ENCODE measurements around the gene TMEM119. TPM values are rescaled to one million over a fixed set of nuclear protein-coding genes. Genes with fewer than 3 reads are reported as not detected.
A peak's percentile ranks its signal among the peaks of the same experiment; 100 is the strongest.

The TMEM119 gene
- total and polyA plus RNA-seq, 2 of the 4 experiments (the other 2 are of a cell fraction) = 8.1 to 9.2 TPM

GRCh38 chr12:108568338-108569154 is 29.3 kb downstream of the TMEM119 start (continued):
- no peak for TF ChIP-seq CEBPB (IDR thresholded peaks at IDR 0.05; ENCODE audit: low read depth, low read length)

DNA sequence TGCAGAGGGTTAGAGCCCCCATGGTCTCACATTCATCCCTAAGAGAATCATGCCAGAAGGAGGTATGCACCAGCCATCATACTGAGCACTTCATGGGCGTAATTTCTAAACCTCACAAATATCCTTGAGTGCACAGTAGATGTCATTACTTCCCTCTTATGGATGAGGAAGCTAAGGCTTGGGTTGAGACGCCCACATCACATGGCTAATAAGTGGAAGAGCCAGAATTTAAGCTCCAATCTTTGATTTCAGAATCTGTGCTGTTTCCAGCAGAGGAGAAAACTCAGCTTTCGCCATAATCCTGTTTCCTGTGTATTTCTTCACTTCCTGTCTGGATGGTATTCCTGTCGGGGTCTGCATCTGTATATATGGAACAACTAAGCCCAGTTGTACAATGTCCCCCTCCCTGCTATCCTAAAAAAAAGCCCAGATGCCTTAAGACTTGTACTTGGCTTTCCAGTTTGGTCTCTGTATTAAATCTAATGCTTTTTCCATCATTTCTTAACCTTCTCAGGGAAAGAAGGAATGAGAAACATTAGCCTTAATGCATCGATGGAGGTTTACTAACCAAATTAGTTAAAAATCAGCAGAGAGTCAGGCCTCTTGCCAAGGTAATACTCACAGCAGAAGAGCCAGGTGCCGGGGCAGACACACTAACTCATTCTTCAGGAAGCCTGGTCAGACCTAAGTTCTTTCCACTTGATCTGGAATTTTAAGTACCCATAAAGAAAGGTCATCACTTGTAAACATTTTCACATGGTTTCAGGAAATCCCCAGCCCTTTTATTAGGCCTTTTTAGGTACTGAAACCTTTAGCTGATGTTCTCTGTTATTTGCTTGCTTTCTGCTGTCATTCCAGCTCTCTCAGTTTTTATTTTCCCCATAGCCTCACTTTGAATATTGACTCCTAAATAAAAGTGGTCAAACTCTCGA is 30.2 kb downstream of the TMEM119 start:
- no peak overlapping the region for H3K4me3 ChIP-seq (ENCODE audit: insufficient read depth, low read depth, low read length)
- ChIA-PET POLR2A (ENCODE audit: unreplicated experiment) (no interaction called here), CTCF (interaction anchor here (6.5 kb wide), 1 partner anchor 50 kb away, joined by 37 read pairs; no protein-coding TSS in a partner anchor)
- no peak overlapping the region for H4K91ac ChIP-seq (ENCODE audit: insufficient read depth, low read depth, low read length)
- dilution Hi-C loops (cut with HindIII; ENCODE audit: low sequenced_read_pairs, unreplicated experiment) (no loop called here), intact Hi-C loops (cut with micrococcal nuclease) (no loop called here), in situ Hi-C loops (cut with MboI; ENCODE audit: low sequenced_read_pairs) (loop anchor here (5.0 to 10.0 kb wide), 3 partner anchors 50 to 387 kb away; no protein-coding TSS in a partner anchor)
- peaks cover 14 to 24% of the 10 kb centered on the region in 2 experiments for H3K79me1 ChIP-seq (ENCODE audit: low read depth in 1 of 2, low read length in 2 of 2)
- H3K9ac ChIP-seq (ENCODE audit: low read depth, low read length) = no peak overlapping the region
- H2AK5ac ChIP-seq (ENCODE audit: low read depth, low read length) = no peak overlapping the region
- no peak overlapping the region for H3K27ac ChIP-seq (ENCODE audit: insufficient read depth, low read length)
- no peak overlapping the region for H4K8ac ChIP-seq (ENCODE audit: low read depth in 2 of 2, low read length in 2 of 2)
- 0 out of 2 replicates have a peak, but pooled peaks cover 4% of the 10 kb centered on the region for H4K20me1 ChIP-seq (ENCODE audit: insufficient read depth, low read length)
- H2AK9ac ChIP-seq (replicated peaks; ENCODE audit: low read depth, low read length, poor library complexity) = no peak overlapping the region
- H3K9me3 ChIP-seq (ENCODE audit: control insufficient read depth, insufficient read depth, low read length) = no peaks in the 10 kb centered on the region
- no peak overlapping the region for H2BK20ac ChIP-seq (ENCODE audit: low read depth, low read length)
- H2BK120ac ChIP-seq (ENCODE audit: low read depth, low read length) = no peak overlapping the region
- H2BK5ac ChIP-seq (ENCODE audit: low read depth, low read length, poor library complexity, severe bottlenecking) = no peak overlapping the region
- 72% methylated on average over 2 of the region's 7 CpGs; no CpG with 5 or more reads in 1 of the 2 experiments for WGBS, 2 experiments (ENCODE audit: extremely low coverage in 2 of 2, insufficient read length in 1 of 2)
- no peak overlapping the region for H3K23ac ChIP-seq (ENCODE audit: low read depth, low read length)
- no peaks in the 10 kb centered on the region for H3K9me1 ChIP-seq (ENCODE audit: insufficient read depth, low read length)
- no peak overlapping the region for H3K18ac ChIP-seq (ENCODE audit: low read depth, low read length)
- no peak for ATAC-seq (ENCODE audit: low read depth)
- no peak overlapping the region for H3K14ac ChIP-seq (replicated peaks; ENCODE audit: low read depth, low read length)
- H3K56ac ChIP-seq (ENCODE audit: extremely low read depth, insufficient read depth, low read length) = no peak overlapping the region
- H3K36me3 ChIP-seq (ENCODE audit: control insufficient read depth, insufficient read depth, low read length) = peaks cover 38% of the 10 kb centered on the region
- no peak overlapping the region for H3K4ac ChIP-seq (ENCODE audit: low read depth, low read length)
- H3K4me2 ChIP-seq (ENCODE audit: low read depth, low read length) = no peak overlapping the region
- H3K4me1 ChIP-seq (ENCODE audit: control insufficient read depth, insufficient read depth, low read length) = no peaks in the 10 kb centered on the region
- DNase-seq = peak; percentile 15
- H4K5ac ChIP-seq (ENCODE audit: low read depth, low read length) = no peak overlapping the region
- H2AFZ ChIP-seq (replicated peaks; ENCODE audit: low read length, poor library complexity) = no peak overlapping the region
- BruUV-seq (replicated peaks) = no TSS peak
- H2BK15ac ChIP-seq (ENCODE audit: low read depth, low read length) = no peak overlapping the region
- H3K27me3 ChIP-seq (ENCODE audit: control insufficient read depth, insufficient read depth, low read length) = no peaks in the 10 kb centered on the region
- TF ChIP-seq RAD21 (IDR thresholded peaks at IDR 0.05; ENCODE audit: low read length) (no peak), RCOR1 (IDR thresholded peaks at IDR 0.05; ENCODE audit: insufficient replicate concordance, low read length) (no peak), MXI1 (IDR thresholded peaks at IDR 0.05; ENCODE audit: borderline replicate concordance, low read depth, low read length) (no peak), USF2 (IDR thresholded peaks at IDR 0.05; ENCODE audit: low read depth, low read length) (no peak), CEBPB (IDR thresholded peaks at IDR 0.05; ENCODE audit: low read depth, low read length) (no peak), CTCF (conservative IDR thresholded peaks at IDR 0.05; ENCODE audit: low read depth, low read length) (no peak), POLR2A (IDR thresholded peaks at IDR 0.05; ENCODE audit: low read depth, low read length) (no peak), MAZ (IDR thresholded peaks at IDR 0.05; ENCODE audit: borderline replicate concordance, low read depth, low read length) (no peak), SMC3 (IDR thresholded peaks at IDR 0.05; ENCODE audit: low read depth, low read length) (no peak), MAFK (IDR thresholded peaks at IDR 0.05; ENCODE audit: low read depth, low read length) (no peak), CHD1 (IDR thresholded peaks at IDR 0.05; ENCODE audit: low read depth, low read length) (no peak), BHLHE40 (IDR thresholded peaks at IDR 0.05; ENCODE audit: low read depth, low read length) (no peak)

All from IMR-90 (cell line).